Activated CD4-positive, alpha-beta T cell treated with anti-CD3 and anti-CD28 coated beads, Interleukin-2, amount 50 U/mL, for 1 hour (primary cell): ENCODE measurements around the gene R3HDML.
"Not testable (repeated sequence)": the region's sequence is repeated elsewhere in the genome, so short reads cannot be mapped to it uniquely, and the experiment has no call there.

Experiments
- DNase-seq: peaks from one replicate; pipeline ENCODE4 v3.0.0-alpha.2; 2020

R3HDML gene

GRCh38 chr20:44331201-44331600, 5.6 kb upstream of the R3HDML start:
- DNase-seq: no peak

GRCh38 chr20:44334306-44334705, 2.5 kb upstream of the R3HDML start:
- DNase-seq: no peak

- DNase-seq: no peak
Observed at GRCh38 chr20:44334709-44335108, 2.1 kb upstream of the R3HDML start.

- DNase-seq: no peak
Observed at GRCh38 chr20:44335675-44336074, 1.2 kb upstream of the R3HDML start.

- DNase-seq: no peak
Observed at GRCh38 chr20:44336086-44336485, 757 bp upstream of the R3HDML start.

- no peak for DNase-seq
Observed at GRCh38 chr20:44342248-44342647, 5.4 kb downstream of the R3HDML start.

GRCh38 chr20:44343162-44343675, 6.4 kb downstream of the R3HDML start:
- no peak for DNase-seq

GRCh38 chr20:44344723-44345122, 7.9 kb downstream of the R3HDML start:
- DNase-seq: no peak

- no peak for DNase-seq
Observed at GRCh38 chr20:44345147-44345546, 8.3 kb downstream of the R3HDML start.

- DNase-seq: not testable (repeated sequence)
Observed at GRCh38 chr20:44345941-44346340, 9.1 kb downstream of the R3HDML start.

GRCh38 chr20:44348168-44348659, 11.4 kb downstream of the R3HDML start:
- DNase-seq: no peak

- DNase-seq: no peak
Observed at GRCh38 chr20:44349349-44349748, 12.5 kb downstream of the R3HDML start.

GRCh38 chr20:44350567-44350966, 13.7 kb downstream of the R3HDML start:
- no peak for DNase-seq

GRCh38 chr20:44354979-44355497, 18.2 kb downstream of the R3HDML start:
- no peak for DNase-seq

- DNase-seq: no peak
Observed at GRCh38 chr20:44355498-44356352, 18.9 kb downstream of the R3HDML start, which contains the start of gene HNF4A. HNF4A (plus strand) TSS chr20:44355699; CDS start chr20:44355805, 106 bp downstream.

- no peak for DNase-seq
Observed at GRCh38 chr20:44356353-44356723, 19.5 kb downstream of the R3HDML start.

GRCh38 chr20:44357020-44357419, 20.2 kb downstream of the R3HDML start:
- no peak for DNase-seq

GRCh38 chr20:44357555-44358125, 20.8 kb downstream of the R3HDML start:
- DNase-seq: no peak

- DNase-seq: no peak
Observed at GRCh38 chr20:44358776-44359175, 21.9 kb downstream of the R3HDML start.

GRCh38 chr20:44360221-44360620, 23.4 kb downstream of the R3HDML start:
- no peak for DNase-seq

GRCh38 chr20:44361021-44361420, 24.2 kb downstream of the R3HDML start:
- no peak for DNase-seq

GRCh38 chr20:44362466-44362940, 25.7 kb downstream of the R3HDML start:
- no peak for DNase-seq

- DNase-seq: no peak
Observed at GRCh38 chr20:44364068-44364467, 27.2 kb downstream of the R3HDML start.

- DNase-seq: no peak
Observed at GRCh38 chr20:44364780-44365179, 27.9 kb downstream of the R3HDML start.
